SHP77 (cell line): Measurements from ENCODE around the gene R3HDM2.
"Not testable (repeated sequence)": the region's sequence is repeated elsewhere in the genome, so short reads cannot be mapped to it uniquely, and the experiment has no call there.

Experiments
- DNase-seq, 2 experiments: peaks; one replicate each; lab custom pipeline; 2025; lab: John Stamatoyannopoulos, UW

R3HDM2 gene

DNA sequence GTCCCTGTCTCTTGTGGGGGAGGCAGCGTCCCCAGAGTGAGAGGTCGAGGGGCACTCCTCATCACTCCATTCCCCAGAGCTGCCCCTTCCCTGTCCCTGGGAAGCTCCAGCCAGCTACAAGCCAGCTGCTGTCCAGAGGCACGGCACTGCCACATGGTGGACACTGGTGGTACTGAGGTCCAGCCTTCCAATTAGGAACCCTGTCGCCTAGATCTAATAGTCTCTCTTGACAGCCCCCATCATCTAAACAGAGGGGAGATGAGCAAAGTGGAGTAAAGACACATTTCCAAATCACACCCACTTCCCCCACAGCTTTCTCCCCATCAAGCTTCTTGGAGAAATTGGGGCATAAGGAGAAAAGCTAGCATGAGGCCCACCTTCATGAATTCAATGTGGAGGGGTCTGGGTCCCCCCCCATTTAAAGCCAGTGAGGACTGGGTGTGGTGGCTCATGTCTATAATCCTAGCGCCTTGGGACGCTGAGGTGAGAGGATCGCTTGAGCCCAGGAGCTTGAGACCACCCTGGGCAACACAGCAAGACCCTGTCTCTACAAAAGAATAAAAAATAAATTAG, 22.2 kb upstream of the R3HDM2 start:
- peak; percentile 74 to 76 for DNase-seq

DNA sequence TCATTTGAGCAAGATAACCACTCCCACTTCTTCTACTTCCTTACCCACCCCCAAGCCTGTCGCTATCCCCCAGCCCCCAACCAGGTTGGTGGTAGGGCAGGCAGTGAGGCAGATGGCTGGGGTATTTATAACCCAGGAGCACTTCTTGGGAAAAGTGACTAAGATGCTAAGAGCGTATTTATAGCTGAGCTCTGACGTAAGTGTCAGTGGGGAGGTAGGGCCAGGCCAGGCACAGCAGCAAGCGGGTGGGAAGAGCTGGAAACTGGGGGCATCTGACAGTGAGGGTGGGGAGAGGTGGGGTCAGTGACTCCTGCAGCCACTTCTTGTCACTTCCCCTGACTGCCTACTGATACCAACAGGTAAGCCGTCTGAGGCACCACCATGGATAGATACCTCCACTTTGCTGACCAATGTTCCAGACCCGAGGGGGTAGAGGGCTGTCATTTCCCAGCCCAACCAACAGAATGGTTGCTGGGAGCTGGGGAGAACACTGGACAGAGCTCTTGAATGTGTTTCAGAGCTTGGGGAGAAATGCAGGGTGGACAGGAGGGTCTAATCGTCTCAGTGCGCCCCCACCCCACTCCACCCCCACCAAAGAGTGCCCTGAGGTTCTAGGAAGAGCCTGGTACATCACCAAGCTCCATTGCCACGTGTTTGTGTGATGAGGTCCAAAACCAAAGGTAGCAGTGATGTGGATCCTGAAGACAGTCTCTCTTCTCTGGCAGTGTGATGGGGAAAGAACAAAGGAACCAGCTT, 21.5 kb upstream of the R3HDM2 start:
- DNase-seq: peak in 1 of 2 experiments; percentile 40

DNA sequence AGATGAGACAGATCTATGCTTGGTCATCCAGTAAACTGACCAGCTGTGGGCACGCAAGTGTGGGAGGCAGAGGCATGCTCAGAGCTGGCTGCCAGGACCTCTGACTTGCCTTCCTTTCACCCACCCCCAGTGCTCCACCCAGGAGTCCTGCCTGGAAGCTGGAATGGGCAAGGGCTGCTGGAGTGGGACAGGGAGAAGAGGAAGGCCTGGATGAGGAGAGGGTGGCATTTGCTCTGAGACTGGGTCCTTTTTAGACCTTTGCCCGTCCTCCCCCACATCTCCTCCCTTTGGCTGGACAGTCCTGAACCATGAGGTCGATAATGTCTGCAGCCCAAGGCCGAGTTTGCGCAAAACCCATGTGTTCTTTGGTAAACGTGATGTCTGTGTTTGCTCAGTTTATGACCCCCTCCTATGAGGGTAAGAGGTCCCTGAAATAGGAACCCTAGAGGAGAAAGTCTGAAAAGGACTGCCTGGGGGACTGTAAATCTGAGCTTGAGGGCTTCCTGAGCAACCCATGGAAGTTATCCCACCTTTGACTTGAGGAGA, 20.5 kb upstream of the R3HDM2 start:
- DNase-seq: no peak

DNA sequence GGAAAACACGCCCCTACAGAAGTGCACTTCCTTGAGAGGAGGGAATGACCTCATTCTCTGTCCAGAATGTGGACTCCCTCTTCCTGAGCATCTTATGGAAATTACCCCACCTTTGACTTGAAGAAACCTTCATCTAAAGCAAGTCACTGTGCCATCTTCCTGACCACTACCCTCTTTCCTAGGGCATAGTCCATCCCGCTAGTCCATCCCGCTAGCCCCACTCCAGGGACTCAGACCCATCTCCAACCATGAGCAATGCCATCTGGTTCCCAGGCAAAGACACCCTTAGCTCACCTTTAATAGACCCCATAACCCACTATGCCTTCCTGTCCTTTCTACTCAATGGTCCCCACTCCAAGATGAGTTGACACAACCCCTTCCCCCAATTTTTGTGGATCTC, 19.2 kb upstream of the R3HDM2 start:
- no peak for DNase-seq

DNA sequence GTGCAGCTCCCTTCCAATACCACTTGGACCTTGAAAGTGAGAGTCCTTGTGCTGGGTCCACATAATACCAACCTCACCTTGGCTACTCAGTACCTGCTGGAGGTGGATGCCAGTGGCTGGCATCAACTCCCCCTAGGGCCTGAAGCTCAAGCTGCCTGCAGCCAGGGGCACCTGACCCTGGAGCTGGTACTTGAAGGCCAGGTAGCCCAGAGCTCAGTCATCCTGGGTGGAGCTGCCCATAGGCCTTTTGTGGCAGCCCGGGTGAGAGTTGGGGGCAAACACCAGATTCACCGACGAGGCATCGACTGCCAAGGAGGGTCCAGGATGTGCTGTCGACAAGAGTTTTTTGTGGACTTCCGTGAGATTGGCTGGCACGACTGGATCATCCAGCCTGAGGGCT, 18.5 kb upstream of the R3HDM2 start:
- no peak for DNase-seq

DNA sequence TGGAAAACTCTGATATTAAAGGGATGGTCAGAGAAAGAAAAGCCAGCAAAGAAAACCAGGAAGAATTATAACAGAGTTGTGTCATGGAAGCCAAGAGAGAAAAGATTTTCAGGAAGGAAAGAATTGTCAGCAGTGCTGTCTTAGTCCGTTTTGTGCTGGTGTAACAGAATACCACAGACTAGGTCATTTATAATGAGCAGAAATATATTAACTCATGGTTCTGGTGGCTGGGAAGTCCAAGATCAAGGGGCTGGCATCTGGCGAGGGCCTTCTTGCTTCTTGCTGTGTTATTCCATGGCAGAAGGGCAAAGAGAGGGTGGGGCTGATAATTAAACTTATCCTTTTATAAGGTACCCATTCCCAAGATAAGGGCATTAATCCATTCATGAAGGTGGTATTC, 17.8 kb upstream of the R3HDM2 start:
- no peak for DNase-seq

DNA sequence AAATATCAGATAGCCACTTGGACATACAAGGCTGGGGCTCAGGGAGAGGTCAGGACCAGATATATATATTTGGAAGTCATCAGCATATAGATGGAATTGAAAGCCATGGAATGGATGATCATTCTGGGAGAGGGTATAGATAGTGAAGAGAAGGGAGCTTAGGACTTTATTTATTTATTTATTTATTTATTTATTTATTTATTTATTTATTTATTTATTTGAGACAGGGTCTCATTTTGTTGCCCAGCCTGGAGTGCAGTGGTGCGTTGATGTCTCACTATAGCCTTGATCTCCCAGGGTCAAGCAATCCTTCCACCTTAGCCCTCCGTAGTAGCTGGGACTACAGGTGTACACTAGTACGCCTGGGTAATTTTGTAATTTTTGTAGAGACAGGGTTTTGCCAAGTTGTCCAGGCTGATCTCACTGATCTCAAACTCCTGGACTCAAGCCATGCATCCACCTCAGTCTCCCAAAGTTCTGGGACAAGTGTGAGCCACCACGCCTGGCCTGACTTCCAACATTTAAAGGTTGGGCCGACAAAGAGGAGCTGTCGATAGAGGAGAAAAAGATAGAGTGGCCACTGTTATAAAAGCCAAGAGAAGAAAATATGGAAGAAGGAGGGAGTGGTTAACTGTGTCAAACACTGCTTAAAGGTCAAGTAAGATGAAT, 15.6 kb upstream of the R3HDM2 start:
- DNase-seq: no peak

DNA sequence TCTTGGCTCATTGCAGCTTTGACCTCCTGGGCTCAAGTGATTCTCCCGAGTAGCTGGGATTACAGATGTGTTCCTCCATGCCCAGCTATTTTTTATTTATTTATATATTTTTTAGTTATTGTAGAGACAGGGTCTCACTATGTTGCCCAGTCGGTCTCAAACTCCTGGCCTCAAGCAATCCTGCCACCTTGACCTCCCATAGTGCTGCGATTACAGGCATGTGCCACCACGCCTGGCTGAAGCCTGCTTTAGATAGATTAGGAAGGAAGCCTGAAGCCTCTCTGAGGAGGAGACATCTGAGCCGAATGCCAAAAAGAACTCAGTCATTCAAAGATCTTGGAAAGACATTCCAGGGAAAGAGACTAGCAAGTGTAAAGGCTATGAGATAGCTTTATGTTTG, 13.9 kb upstream of the R3HDM2 start:
- no peak for DNase-seq

DNA sequence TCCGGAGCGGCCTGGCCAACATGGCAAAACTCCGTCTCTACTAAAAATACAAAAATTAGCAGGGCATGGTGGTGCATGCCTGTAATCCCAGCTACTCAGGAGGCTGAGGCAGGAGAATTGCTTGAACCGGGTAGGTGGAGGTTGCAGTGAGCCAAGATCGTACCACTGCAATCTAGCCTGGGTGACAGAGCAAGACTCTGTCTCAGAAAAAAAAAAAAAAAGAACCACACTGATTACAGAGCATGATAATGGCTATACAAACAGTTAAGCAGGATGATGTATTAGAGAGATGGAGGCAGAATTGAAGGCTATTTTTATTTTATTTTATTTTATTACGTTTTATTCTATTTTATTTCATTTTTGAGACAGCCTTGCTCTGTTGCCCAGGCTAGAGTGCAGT, 13.5 kb upstream of the R3HDM2 start:
- not testable (repeated sequence) for DNase-seq

DNA sequence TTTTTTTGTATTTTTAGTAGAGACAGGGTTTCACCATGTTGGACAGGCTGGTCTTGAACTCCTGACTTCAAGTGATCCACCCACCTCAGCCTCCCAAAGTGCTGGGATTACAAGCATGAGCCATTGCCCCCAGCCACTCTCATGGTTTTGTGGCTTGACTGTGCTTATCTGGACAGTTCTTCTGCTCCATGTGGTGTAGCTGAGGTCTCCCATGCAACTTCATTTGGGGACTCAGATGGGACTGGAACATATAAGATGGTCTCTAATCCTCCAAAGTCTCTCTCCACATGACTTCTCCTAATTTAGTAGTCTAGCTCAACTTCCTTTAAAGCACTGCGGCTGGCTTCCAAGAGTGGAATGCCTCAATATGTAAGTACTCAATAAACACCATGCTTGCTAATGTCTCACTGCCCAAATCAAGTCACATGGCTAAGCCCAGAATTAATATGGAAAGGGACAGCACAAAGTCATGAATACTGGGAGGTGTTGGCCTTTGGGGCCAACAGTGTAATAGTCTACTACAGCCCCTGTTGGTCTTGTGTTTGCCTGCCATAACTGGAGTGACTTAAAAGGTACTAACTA, 11.1 kb upstream of the R3HDM2 start:
- no peak for DNase-seq

DNA sequence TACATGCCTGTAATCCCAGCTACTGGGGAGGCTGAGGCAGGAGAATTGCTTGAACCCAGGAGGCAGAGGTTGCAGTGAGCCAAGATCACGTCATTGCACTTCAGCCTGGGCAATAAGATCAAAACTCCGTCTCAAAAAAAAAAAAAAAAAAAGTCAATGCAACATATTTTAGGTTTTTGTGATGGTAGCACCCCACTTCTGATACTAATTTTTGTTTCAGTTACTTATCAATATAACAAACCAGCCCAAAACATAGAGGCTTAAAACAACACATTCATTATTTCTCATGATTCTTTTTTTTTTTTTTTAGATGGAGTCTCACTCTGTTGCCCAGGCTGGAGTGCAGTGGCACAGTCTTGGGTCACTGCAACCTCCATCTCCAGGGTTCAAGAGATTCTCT, 10.6 kb upstream of the R3HDM2 start:
- not testable (repeated sequence) for DNase-seq

DNA sequence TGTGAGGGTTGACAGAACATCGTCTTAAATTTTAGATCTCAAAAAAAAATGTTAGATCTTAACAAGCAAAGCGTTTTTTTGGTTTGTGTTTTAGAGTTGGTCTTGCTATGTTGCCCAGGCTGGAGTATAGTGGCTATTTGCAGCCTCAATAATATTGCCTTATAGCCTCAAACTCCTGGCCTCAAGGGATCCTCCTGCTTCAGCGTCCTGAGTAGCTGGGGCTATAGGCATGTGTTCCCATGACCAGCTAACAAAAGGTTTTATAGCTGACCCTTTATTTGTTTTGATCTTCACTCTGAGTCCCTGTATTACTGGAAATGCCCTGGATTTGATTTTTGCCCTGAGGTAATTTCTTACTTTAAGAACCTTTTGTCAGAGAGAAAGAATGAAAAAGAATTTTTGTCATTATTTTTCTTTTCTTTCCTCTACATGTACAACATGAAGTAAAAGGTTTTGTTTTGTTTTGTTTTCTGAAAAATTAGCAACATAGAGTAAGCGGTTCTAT, 9.0 kb upstream of the R3HDM2 start:
- no peak for DNase-seq

DNA sequence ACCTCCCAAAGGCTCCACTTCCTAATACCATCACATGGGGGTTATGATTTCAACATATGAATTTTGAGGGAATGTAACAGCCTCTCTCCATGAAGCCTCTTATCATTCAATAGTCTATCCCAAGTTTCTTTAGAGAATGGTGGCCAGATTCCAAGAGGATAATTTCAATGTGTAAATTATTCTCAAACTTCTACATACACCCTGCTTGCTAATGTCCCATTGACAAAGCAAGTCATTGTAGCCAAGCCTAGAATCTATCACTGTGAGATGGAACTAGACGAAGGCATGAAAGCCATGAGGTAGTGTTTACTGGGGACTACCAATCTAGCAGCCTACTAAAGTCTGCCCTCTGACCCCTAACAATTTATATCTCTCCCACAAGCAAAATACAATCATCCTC, 7.6 kb upstream of the R3HDM2 start:
- no peak for DNase-seq

DNA sequence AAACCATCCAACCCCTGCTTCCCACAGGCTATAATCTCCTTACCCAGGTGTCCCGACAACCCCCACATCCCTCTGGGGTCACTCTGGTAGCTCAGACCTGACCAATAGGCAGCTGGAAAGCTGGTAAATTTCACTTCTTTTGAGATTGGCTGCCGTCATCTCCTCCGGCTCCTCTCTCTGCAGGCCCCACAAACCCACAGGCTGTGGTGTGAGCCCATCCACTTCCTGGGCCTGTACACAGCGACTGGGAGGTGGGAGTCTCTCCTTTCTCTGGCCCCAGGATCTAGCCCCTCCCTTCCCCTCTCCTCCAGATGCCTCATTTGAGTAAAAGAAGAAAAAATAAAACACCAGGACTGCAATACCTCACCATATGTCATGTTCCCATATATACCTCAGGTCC, 4.5 kb upstream of the R3HDM2 start:
- no peak for DNase-seq

DNA sequence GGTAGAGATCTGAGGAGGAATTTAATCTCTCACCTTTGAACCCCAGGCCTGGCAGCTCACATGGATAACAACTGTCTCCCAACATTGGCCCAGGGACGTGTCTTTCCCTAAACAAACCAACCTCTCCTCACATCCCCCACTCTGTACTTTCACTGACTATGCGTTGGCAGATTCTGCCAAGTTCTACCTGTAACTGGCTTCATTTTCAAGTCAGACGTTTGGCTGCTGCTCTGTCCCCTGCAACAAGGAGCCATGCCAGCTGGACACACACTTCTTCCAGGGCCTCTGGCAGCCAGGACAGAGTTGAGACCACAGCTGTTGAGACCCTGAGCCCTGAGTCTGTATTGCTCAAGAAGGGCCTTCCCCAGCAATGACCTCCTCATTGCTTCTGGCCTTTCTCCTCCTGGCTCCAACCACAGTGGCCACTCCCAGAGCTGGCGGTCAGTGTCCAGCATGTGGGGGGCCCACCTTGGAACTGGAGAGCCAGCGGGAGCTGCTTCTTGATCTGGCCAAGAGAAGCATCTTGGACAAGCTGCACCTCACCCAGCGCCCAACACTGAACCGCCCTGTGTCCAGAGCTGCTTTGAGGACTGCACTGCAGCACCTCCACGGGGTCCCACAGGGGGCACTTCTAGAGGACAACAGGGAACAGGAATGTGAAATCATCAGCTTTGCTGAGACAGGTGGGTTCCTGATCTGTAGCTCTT, 3.8 kb upstream of the R3HDM2 start, which contains the start of gene INHBC:
Gene INHBC, plus strand, starts transcription at position 268 of the 707 bp plus-strand sequence. Its CDS starts 103 bp downstream, at position 371.
- no peak for DNase-seq

DNA sequence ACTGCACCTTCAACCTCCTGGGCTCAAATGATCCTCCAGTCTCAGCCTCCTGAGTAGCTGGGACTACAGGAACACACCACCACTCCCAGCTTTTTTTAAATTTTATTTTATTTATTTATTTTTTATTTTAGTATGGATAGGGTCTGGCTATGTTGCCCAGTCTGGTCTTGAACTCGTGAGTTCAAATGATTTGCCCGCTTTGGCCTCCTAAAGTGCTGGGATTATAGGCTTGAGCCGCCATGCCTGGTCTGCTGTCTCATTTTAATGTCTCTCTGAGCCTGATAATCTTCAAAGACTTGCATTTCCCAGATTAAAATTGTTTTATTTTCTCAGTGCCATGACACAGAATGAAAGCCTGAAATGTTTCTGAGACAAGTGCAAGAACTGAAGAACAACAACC, 2.5 kb upstream of the R3HDM2 start:
- DNase-seq: no peak

DNA sequence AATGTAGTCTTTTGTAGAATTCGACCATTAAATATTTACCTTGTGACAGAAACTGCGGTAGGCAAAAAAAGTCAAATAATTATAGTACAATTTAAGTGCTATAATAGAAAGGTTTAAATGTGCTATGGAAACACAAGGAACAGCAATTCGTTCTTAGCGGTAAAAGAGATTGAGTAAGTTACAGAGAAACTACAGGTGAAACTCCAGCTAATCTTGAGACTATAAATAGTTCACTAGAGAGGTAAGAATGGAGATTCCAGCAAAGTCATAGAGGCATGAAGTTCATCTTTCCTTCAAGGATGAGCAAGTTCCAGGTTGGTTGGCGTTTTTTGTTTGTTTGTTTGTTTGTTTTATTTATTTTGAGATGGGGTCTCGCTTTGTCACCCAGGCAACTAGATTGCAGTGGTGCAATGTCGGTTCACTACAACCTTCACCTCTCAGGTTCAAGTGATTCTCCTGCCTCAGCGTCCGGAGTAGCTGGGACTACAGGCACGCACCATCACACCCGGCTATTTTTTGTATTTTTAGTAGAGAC, 878 bp upstream of the R3HDM2 start:
- no peak for DNase-seq

DNA sequence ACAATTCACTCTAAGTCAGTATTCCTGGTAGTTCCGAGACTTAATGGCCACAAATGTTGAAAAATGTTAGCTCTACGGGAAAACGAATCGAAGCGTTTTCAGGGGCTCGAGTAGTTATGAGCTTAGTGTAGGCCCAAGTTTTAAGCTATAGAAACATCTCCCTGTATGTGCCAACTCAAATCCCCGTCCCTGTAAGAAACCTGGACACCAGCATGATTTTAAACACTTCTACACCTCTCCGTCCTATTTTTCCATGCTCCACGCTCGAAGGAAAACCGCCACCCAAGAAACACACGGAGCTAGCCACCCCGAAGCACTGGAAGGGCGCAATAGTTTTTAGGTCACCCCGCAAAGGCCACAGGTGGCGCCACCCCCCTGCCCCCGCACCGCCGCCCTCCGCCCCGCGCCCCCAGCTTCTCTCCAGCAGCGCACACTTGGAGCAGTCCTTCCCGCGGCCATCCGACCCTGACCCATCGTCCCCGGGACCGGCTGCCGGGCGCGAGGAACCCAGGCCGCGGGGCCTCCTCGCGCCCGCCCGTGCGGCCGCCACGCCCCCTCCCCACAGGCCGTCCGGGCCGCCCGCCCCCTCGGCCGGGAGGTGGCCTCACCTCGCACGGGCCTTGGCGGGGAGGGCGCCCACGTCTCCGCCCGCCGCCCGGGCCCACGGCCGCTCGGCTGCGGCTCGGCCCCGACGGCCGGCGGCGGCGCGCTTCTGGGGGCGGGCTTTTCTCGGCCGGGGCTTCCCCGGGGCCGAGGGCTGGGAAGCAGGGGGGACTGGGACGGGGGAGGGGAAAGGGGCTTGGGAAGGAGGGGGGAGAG, 522 bp downstream of the R3HDM2 start:
- DNase-seq: peak in 1 of 2 experiments; percentile 73

DNA sequence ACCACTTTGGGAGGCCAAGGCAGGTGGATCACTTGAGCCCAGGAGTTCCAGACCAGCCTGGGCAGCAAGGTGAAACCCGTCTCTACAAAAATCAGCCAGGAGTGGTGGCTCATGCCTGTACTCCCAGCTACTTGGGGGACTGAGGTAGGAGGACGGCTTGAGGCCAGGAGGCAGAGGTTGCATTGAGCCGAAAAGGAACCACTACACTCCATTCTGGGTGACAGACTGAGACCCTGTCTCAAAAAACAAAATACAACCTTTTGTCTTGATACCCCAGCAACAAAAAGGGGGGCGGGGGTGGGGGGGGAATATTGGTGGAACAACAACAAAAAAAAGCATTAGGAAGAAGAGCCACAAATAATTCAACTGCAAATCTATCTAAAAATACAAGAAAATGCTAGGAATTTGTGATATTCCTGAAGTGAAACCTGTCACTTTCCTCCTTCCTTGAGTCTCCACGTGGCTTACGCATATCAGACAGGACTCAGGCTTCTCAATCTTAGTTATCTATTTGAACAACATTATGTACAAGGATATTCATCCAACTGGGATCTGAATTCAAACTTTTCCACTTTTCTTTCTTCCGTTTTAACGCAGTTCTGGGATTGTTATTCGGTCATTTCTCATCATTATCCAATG, 1.3 kb downstream of the R3HDM2 start:
- no peak for DNase-seq

DNA sequence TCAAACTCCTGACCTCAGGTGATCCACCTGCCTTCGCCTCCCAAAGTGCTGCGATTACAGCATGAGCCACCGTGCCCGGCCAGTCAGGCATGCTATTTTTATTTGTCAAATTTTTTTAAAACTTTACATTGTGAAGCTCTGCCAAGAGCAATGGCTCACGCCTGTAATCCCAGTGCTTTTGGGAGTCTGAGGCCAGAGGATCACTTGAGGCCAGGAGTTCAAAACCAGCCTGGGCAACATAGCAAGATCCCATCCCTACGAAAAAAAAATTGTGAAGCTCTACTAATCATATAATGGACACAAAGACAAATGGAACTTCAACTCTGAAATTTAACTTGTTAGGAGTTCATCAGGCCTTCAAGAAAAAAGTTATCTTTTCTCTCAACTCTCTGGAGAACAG, 1.9 kb downstream of the R3HDM2 start:
- no peak for DNase-seq
